ENCODE results near the gene MYB.
"Not testable (repeated sequence)": the region's sequence is repeated elsewhere in the genome, so short reads cannot be mapped to it uniquely, and the experiment has no call there.

MYB gene

GRCh38 chr6:135180542-135181332 lies at the start of gene MYB:
Gene MYB, plus strand, starts transcription at chr6:135181308. Its CDS starts 206 bp downstream, at chr6:135181514.
- DNase-seq = peak; percentile 81

- no peak for DNase-seq
Measured at GRCh38 chr6:135132776-135133175, 48.3 kb upstream of the MYB start.

GRCh38 chr6:135135835-135136234 lies 45.3 kb upstream of the MYB start:
- DNase-seq = no peak

GRCh38 chr6:135137826-135138225 lies 43.3 kb upstream of the MYB start:
- peak; percentile 21 for DNase-seq

- no peak for DNase-seq
Measured at GRCh38 chr6:135141182-135141581, 39.9 kb upstream of the MYB start.

- no peak for DNase-seq
Measured at GRCh38 chr6:135141728-135142127, 39.4 kb upstream of the MYB start.

GRCh38 chr6:135142232-135142631 lies 38.9 kb upstream of the MYB start:
- DNase-seq = not testable (repeated sequence)

- DNase-seq = no peak
Measured at GRCh38 chr6:135144673-135145062, 36.4 kb upstream of the MYB start.

- no peak for DNase-seq
Measured at GRCh38 chr6:135145063-135145800, 35.9 kb upstream of the MYB start.

- DNase-seq = no peak
Measured at GRCh38 chr6:135146162-135146934, 34.8 kb upstream of the MYB start.

- DNase-seq = no peak
Measured at GRCh38 chr6:135147637-135148592, 33.2 kb upstream of the MYB start.

- peak; percentile 30 for DNase-seq
Measured at GRCh38 chr6:135148889-135149288, 32.2 kb upstream of the MYB start.

GRCh38 chr6:135149376-135149775 lies 31.7 kb upstream of the MYB start:
- no peak for DNase-seq

- DNase-seq = not testable (repeated sequence)
Measured at GRCh38 chr6:135150481-135150880, 30.6 kb upstream of the MYB start.

GRCh38 chr6:135154125-135154524 lies 27.0 kb upstream of the MYB start:
- not testable (repeated sequence) for DNase-seq

GRCh38 chr6:135158397-135158796 lies 22.7 kb upstream of the MYB start:
- no peak for DNase-seq

GRCh38 chr6:135159531-135159930 lies 21.6 kb upstream of the MYB start:
- DNase-seq = no peak

- DNase-seq = no peak
Measured at GRCh38 chr6:135161411-135162395, 19.4 kb upstream of the MYB start.

- no peak for DNase-seq
Measured at GRCh38 chr6:135162678-135163439, 18.2 kb upstream of the MYB start.

- DNase-seq = no peak
Measured at GRCh38 chr6:135163440-135163738, 17.7 kb upstream of the MYB start.
